ENCODE data around the gene AMN.

The AMN gene

GRCh38 chr14:102955636-102956408 lies 33.4 kb downstream of the AMN start:
- no peak for TF ChIP-seq CTCF (IDR thresholded peaks at IDR 0.05; ENCODE audit: extremely low read depth, insufficient read depth, missing control alignments)
- in situ Hi-C loops (cut with MboI; ENCODE audit: low pct_unique_long_range_greater_than_20kb, low sequenced_read_pairs, unreplicated experiment) = no loop called here
- DNase-seq (ENCODE audit: low spot score) = no peak

DNA sequence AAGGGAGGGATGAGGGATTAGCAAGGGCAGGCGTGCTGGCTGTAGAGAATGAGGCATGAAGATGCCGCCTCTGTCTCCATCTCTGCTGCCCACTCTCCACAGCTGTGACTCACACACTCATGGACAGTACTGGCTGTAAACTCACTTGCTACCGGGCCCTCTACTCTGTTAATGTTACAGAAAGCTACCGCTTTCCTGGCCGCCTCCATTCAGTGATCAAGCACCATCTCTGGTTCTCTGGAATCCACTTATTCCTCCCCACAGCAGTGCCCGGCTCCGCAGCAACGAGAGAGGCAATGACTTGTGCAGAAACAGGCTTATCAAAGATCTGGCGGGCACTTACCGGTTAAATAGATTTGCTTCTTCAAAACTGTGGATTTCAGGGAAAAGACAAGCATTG lies 34.8 kb downstream of the AMN start:
- DNase-seq (ENCODE audit: low spot score) = no peak
- in situ Hi-C loops (cut with MboI; ENCODE audit: low pct_unique_long_range_greater_than_20kb, low sequenced_read_pairs, unreplicated experiment) = no loop called here

GRCh38 chr14:102958461-102958860 lies 36.0 kb downstream of the AMN start:
- no peak for DNase-seq (ENCODE audit: low spot score)
- TF ChIP-seq CTCF (IDR thresholded peaks at IDR 0.05; ENCODE audit: extremely low read depth, insufficient read depth, missing control alignments) = no peak
- in situ Hi-C loops (cut with MboI; ENCODE audit: low pct_unique_long_range_greater_than_20kb, low sequenced_read_pairs, unreplicated experiment) = no loop called here

More for the DNA sequence above, 34.8 kb downstream of the AMN start:
- TF ChIP-seq CTCF (IDR thresholded peaks at IDR 0.05; ENCODE audit: extremely low read depth, insufficient read depth, missing control alignments) = no peak

DNA sequence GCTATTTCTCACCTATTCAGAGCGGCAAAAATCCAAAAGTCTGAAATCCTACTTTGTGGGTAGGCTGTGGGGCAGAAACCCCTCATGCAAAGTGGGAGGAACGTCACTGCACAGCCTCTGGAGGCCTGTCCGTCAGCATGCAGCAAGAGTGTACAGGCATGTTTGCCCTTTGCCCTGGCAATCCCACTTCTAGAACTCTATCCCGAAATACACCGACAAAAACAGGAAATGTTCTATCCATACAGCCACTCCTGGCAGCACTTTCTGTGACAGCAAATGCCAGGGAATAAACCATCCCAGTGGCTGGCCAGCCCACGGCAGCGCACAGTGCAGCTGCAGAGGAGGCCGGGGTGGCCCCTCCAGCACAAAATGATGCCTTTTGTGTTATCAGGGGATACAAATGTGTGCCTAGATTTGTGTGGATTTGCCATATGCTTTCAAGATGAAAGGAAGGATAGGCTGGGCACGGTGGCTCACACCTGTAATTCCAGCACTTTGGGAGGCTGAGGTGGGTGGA lies 39.7 kb downstream of the AMN start:
- no peak for TF ChIP-seq CTCF (IDR thresholded peaks at IDR 0.05; ENCODE audit: extremely low read depth, insufficient read depth, missing control alignments)
- no peak for DNase-seq (ENCODE audit: low spot score)
- in situ Hi-C loops (cut with MboI; ENCODE audit: low pct_unique_long_range_greater_than_20kb, low sequenced_read_pairs, unreplicated experiment) = no loop called here

GRCh38 chr14:102964152-102964730 lies 41.8 kb downstream of the AMN start:
- DNase-seq (ENCODE audit: low spot score) = no peak
- in situ Hi-C loops (cut with MboI; ENCODE audit: low pct_unique_long_range_greater_than_20kb, low sequenced_read_pairs, unreplicated experiment) = no loop called here
- TF ChIP-seq CTCF (IDR thresholded peaks at IDR 0.05; ENCODE audit: extremely low read depth, insufficient read depth, missing control alignments) = no peak

GRCh38 chr14:102965282-102965681 lies 42.8 kb downstream of the AMN start:
- no peak for DNase-seq (ENCODE audit: low spot score)
- in situ Hi-C loops (cut with MboI; ENCODE audit: low pct_unique_long_range_greater_than_20kb, low sequenced_read_pairs, unreplicated experiment) = no loop called here
- TF ChIP-seq CTCF (IDR thresholded peaks at IDR 0.05; ENCODE audit: extremely low read depth, insufficient read depth, missing control alignments) = no peak
